OCI-LY3 (cell line): ENCODE measurements around the gene TK2.
"Not testable (repeated sequence)": the region's sequence is repeated elsewhere in the genome, so short reads cannot be mapped to it uniquely, and the experiment has no call there.

Experiments
- H2AFZ ChIP-seq: fragments of 200-600, 300-600 bp; shearing (Covaris generic); 2 replicates; pipeline ENCODE4 v1.6.0; 2014; ENCODE audit warnings: antibody characterized with exemption, low read depth, low read length
- H3K27ac ChIP-seq: fragments of 200-600, 300-600 bp; sonication (generic); 2 replicates; pipeline ENCODE4 v1.5.1; 2014; ENCODE audit warnings: mild to moderate bottlenecking, low read length, moderate library complexity, mixed read lengths
- H3K27me3 ChIP-seq: fragments of 200-600, 300-600 bp; sonication (generic); 2 replicates; pipeline ENCODE4 v1.6.1; 2014; ENCODE audit warnings: low read depth, low read length, mixed read lengths
- H3K36me3 ChIP-seq: fragments of 200-600, 300-600 bp; sonication (generic); replicated peaks from 2 replicates; pipeline ENCODE3; 2014; ENCODE audit warnings: low read depth, low read length, mixed read lengths
- H3K4me1 ChIP-seq: fragments of 300-600, 200-600 bp; sonication (generic); 2 replicates; pipeline ENCODE4 v1.6.1; 2014; ENCODE audit warnings: low read length, mixed read lengths
- H3K4me2 ChIP-seq: fragments of 200-600, 300-600 bp; sonication (generic); 2 replicates; pipeline ENCODE4 v1.6.1; 2014; ENCODE audit warnings: low read length, mixed read lengths
- H3K4me3 ChIP-seq: fragments of 300-600, 200-600 bp; sonication (generic); 2 replicates; pipeline ENCODE4 v1.5.1; 2014; ENCODE audit warnings: antibody characterized with exemption, mild to moderate bottlenecking, low read length, moderate library complexity
- H3K79me2 ChIP-seq: fragments of 300-600, 200-600 bp; shearing (Covaris generic); 2 replicates; pipeline ENCODE4 v1.6.1; 2014; ENCODE audit warnings: mild to moderate bottlenecking, low read length, mixed read lengths
- H3K9ac ChIP-seq: fragments of 300-600, 200-600 bp; shearing (Covaris generic); 2 replicates; pipeline ENCODE4 v1.6.0; 2014; ENCODE audit warnings: mild to moderate bottlenecking, low read length, moderate library complexity
- H3K9me3 ChIP-seq: fragments of 200-600, 300-600 bp; shearing (Covaris generic); 2 replicates; pipeline ENCODE4 v1.6.1; 2014; ENCODE audit warnings: low read length, mixed read lengths; ENCODE audit not compliant: insufficient read depth
- H4K20me1 ChIP-seq: fragments of 200-600, 300-600 bp; sonication (generic); 2 replicates; pipeline ENCODE4 v1.6.1; 2016; ENCODE audit warnings: low read length, mixed read lengths; ENCODE audit not compliant: insufficient read depth
- CTCF ChIP-seq: fragments of 200-600, 300-600 bp; sonication (generic); IDR thresholded peaks from 2 replicates; pipeline ENCODE4 v1.5.1; 2014; ENCODE audit warnings: antibody characterized with exemption, low read length, low read depth
- EZH2phosphoT487 ChIP-seq: fragments of 200-600 bp; shearing (Covaris generic); IDR thresholded peaks from 2 replicates; pipeline ENCODE4 v1.6.1; 2018; ENCODE audit warnings: antibody characterized with exemption, mixed run types, low read depth

TK2 gene

GRCh38 chr16:66568355-66568754, 18.4 kb upstream of the TK2 start:
- H3K27me3 ChIP-seq, result no peaks in the 10 kb centered on the region
- H3K4me1 ChIP-seq, result peaks cover 15% of the 10 kb centered on the region
- H3K79me2 ChIP-seq, result no peaks in the 10 kb centered on the region
- peaks cover 25% of the 10 kb centered on the region for H3K36me3 ChIP-seq
- no peak overlapping the region for H3K27ac ChIP-seq
- H4K20me1 ChIP-seq, result no peaks in the 10 kb centered on the region
- no peaks in the 10 kb centered on the region for H3K9me3 ChIP-seq
- H3K4me2 ChIP-seq, result no peak overlapping the region
- H3K4me3 ChIP-seq, result no peak overlapping the region
- TF ChIP-seq EZH2phosphoT487 (no peak), CTCF (no peak)
- no peak overlapping the region for H3K9ac ChIP-seq
- H2AFZ ChIP-seq, result no peak overlapping the region

GRCh38 chr16:66567270-66567669, 17.3 kb upstream of the TK2 start:
- not testable (repeated sequence) for H2AFZ ChIP-seq, H4K20me1 ChIP-seq, H3K27ac ChIP-seq, H3K4me3 ChIP-seq, H3K27me3 ChIP-seq, H3K9ac ChIP-seq, H3K79me2 ChIP-seq, H3K9me3 ChIP-seq, H3K4me2 ChIP-seq
- Histone ChIP-seq H3K4me1 (peaks cover 23% of the 10 kb centered on the region), H3K36me3 (peaks cover 28% of the 10 kb centered on the region)

GRCh38 chr16:66566051-66566901, 16.4 kb upstream of the TK2 start, which contains the start of gene CMTM1:
CMTM1 (plus strand) TSS chr16:66566439; CDS start chr16:66566514, 75 bp downstream.
- no peak for TF ChIP-seq CTCF
- no peak for TF ChIP-seq EZH2phosphoT487
- Histone ChIP-seq H2AFZ (no peak within 1 kb of the TSS), H3K4me1 (peaks cover 23% of the 10 kb centered on the region), H3K9me3 (no peaks in the 10 kb centered on the region), H3K27ac (no peak within 1 kb of the TSS), H3K9ac (no peak within 1 kb of the TSS), H3K4me2 (no peak within 1 kb of the TSS), H3K4me3 (no peak within 1 kb of the TSS), H3K79me2 (no peaks in the 10 kb centered on the region), H4K20me1 (no peaks in the 10 kb centered on the region), H3K36me3 (peaks cover 35% of the 10 kb centered on the region), H3K27me3 (no peaks in the 10 kb centered on the region)

- H3K27me3 ChIP-seq, result no peaks in the 10 kb centered on the region
- peaks cover 55% of the 10 kb centered on the region for H3K36me3 ChIP-seq
- no peak for TF ChIP-seq EZH2phosphoT487
- no peak for TF ChIP-seq CTCF
- H3K27ac ChIP-seq, result no peak overlapping the region
- peak overlapping the region; percentile 20 for H3K4me2 ChIP-seq
- no peaks in the 10 kb centered on the region for H4K20me1 ChIP-seq
- H2AFZ ChIP-seq, result no peak overlapping the region
- no peak overlapping the region for H3K9ac ChIP-seq
- no peaks in the 10 kb centered on the region for H3K79me2 ChIP-seq
- peaks cover 17% of the 10 kb centered on the region for H3K4me1 ChIP-seq
- H3K4me3 ChIP-seq, result no peak overlapping the region
- no peaks in the 10 kb centered on the region for H3K9me3 ChIP-seq
Observed at GRCh38 chr16:66563574-66564334, 13.8 kb upstream of the TK2 start.
